H1 (cell line): ENCODE results near the gene GRIA2. TPM values are rescaled to one million over a fixed set of nuclear protein-coding genes. Genes with fewer than 3 reads are reported as not detected.

ENCODE experiments used
- CTCF ChIA-PET: fragments of 300-600 bp; sonication (Branson Sonifier 250); formaldehyde crosslinking; loops from one replicate; lab custom pipeline; 2021; ENCODE audit not compliant: partially characterized antibody; lab: Charles Lee
- POLR2A ChIA-PET: fragments of 300-600 bp; sonication (Branson Sonifier 250); formaldehyde crosslinking; loops from one replicate; lab custom pipeline; 2021; ENCODE audit warnings: inconsistent platforms; ENCODE audit not compliant: partially characterized antibody; lab: Charles Lee
- DNase-seq, 2 experiments: peaks; one replicate each; pipeline versions ENCODE4 v3.0.0 to v3.0.0-alpha.2; 2010 to 2022; ENCODE audit warnings: low spot score in 2 of 2, low read depth in 1 of 2, mixed read lengths in 1 of 2
- FAIRE-seq: peaks from 2 replicates; lab custom pipeline; 2011; peaks lifted over from hg19 to GRCh38; lab: Jason Lieb, UNC
- H2AFZ ChIP-seq: 2 replicates; pipeline ENCODE4 v1.8.1; 2012; ENCODE audit warnings: low read length, inconsistent platforms
- H2AK5ac ChIP-seq: 2 replicates; pipeline ENCODE4 v1.6.1; 2013; ENCODE audit warnings: low read depth, low read length
- H2BK120ac ChIP-seq: replicated peaks from 2 replicates; pipeline ENCODE3; 2013; ENCODE audit warnings: low read depth, low read length, inconsistent platforms
- H2BK12ac ChIP-seq: 2 replicates; pipeline ENCODE4 v1.6.1; 2013; ENCODE audit warnings: low read depth, low read length
- H2BK15ac ChIP-seq: 2 replicates; pipeline ENCODE4 v1.6.1; 2013; ENCODE audit warnings: low read length
- H2BK20ac ChIP-seq: 2 replicates; pipeline ENCODE4 v1.6.1; 2013; ENCODE audit warnings: low read length
- H2BK5ac ChIP-seq: 2 replicates; pipeline ENCODE4 v1.6.1; 2013; ENCODE audit warnings: low read depth, low read length
- H3K14ac ChIP-seq: 2 replicates; pipeline ENCODE4 v1.6.1; 2013; ENCODE audit warnings: inconsistent platforms; ENCODE audit not compliant: insufficient read length
- H3K18ac ChIP-seq: 2 replicates; pipeline ENCODE4 v1.6.1; 2013; ENCODE audit warnings: low read length; ENCODE audit errors: extremely low read depth
- H3K23ac ChIP-seq: 2 replicates; pipeline ENCODE4 v1.6.1; 2013; ENCODE audit warnings: inconsistent platforms; ENCODE audit not compliant: insufficient read length
- H3K23me2 ChIP-seq: 2 replicates; pipeline ENCODE4 v1.6.1; 2013; ENCODE audit warnings: low read depth, low read length
- H3K27ac ChIP-seq: 2 replicates; pipeline ENCODE4 v1.6.1; 2011; ENCODE audit warnings: low read depth, low read length, inconsistent platforms
- H3K27me3 ChIP-seq, 4 experiments: replicated peaks in 1 of 4; 1 replicate in 1 of 4; 2 replicates in 3 of 4; pipeline versions ENCODE4 v1.6.1 to v1.8.1; 2011 to 2013; ENCODE audit warnings: low read length in 3 of 4, mild to moderate bottlenecking in 3 of 4, inconsistent platforms in 2 of 4, mixed read lengths in 2 of 4, moderate library complexity in 1 of 4; ENCODE audit not compliant: control insufficient read depth in 3 of 4, insufficient read depth in 3 of 4; ENCODE audit errors: extremely low read depth in 1 of 4
- H3K36me3 ChIP-seq, 4 experiments: 2 replicates each; pipeline versions ENCODE4 v1.6.1 to v1.8.1; 2011 to 2013; ENCODE audit warnings: mild to moderate bottlenecking in 4 of 4, low read length in 3 of 4, moderate library complexity in 2 of 4, control low read depth in 1 of 4, inconsistent platforms in 1 of 4; ENCODE audit not compliant: insufficient read depth in 4 of 4, control insufficient read depth in 2 of 4
- H3K4ac ChIP-seq: replicated peaks from 2 replicates; pipeline ENCODE3; 2013; ENCODE audit warnings: low read length, low read depth, mixed read lengths, inconsistent platforms; ENCODE audit not compliant: insufficient read length
- H3K4me1 ChIP-seq, 4 experiments: replicated peaks in 1 of 4; 1 replicate in 1 of 4; 2 replicates in 3 of 4; pipeline versions ENCODE4 v1.6.1 to v1.8.1; 2011 to 2013; ENCODE audit warnings: low read length in 3 of 4, inconsistent platforms in 2 of 4, mixed read lengths in 1 of 4; ENCODE audit not compliant: insufficient read depth in 4 of 4, control insufficient read depth in 3 of 4
- H3K4me2 ChIP-seq, 2 experiments: 2 replicates each; pipeline versions ENCODE4 v1.6.1 to v1.8.1; 2011 to 2013; ENCODE audit warnings: low read depth in 2 of 2, low read length in 2 of 2, control low read depth in 1 of 2, inconsistent platforms in 1 of 2, mild to moderate bottlenecking in 1 of 2; ENCODE audit not compliant: insufficient read depth in 1 of 2
- H3K4me3 ChIP-seq, 4 experiments: fragments of 200-600, 300-600 bp in 1 of 4; sonication (generic), shearing (Covaris generic), sonication (Bioruptor Twin) in 1 of 4; 2 replicates each; pipeline versions ENCODE4 v1.5.1 to v1.8.1; 2011 to 2016; ENCODE audit warnings: low read length in 4 of 4, low read depth in 3 of 4, control low read depth in 2 of 4, inconsistent platforms in 2 of 4, mild to moderate bottlenecking in 2 of 4, mixed read lengths in 1 of 4, moderate library complexity in 1 of 4; ENCODE audit not compliant: insufficient read depth in 2 of 4; ENCODE audit errors: extremely low read depth in 1 of 4
- H3K56ac ChIP-seq: replicated peaks from 2 replicates; pipeline ENCODE3; 2013; ENCODE audit warnings: low read depth, mild to moderate bottlenecking, mixed read lengths, low read length, inconsistent platforms; ENCODE audit not compliant: insufficient read length
- H3K79me1 ChIP-seq: 2 replicates; pipeline ENCODE4 v1.6.1; 2013; ENCODE audit warnings: low read depth, low read length, control low read depth
- H3K79me2 ChIP-seq, 2 experiments: 2 replicates each; pipeline versions ENCODE4 v1.6.1 to v1.8.1; 2012 to 2013; ENCODE audit warnings: low read length in 2 of 2, mild to moderate bottlenecking in 2 of 2, inconsistent platforms in 1 of 2; ENCODE audit not compliant: insufficient read depth in 2 of 2, control insufficient read depth in 1 of 2
- H3K9ac ChIP-seq, 4 experiments: replicated peaks in 1 of 4; 1 replicate in 1 of 4; 2 replicates in 3 of 4; pipeline versions ENCODE4 v1.6.1 to v1.8.1; 2011 to 2013; ENCODE audit warnings: low read depth in 3 of 4, low read length in 3 of 4, control low read depth in 2 of 4, mild to moderate bottlenecking in 2 of 4, moderate library complexity in 2 of 4, inconsistent platforms in 1 of 4; ENCODE audit errors: extremely low read depth in 1 of 4
- H3K9me3 ChIP-seq, 2 experiments: 2 replicates each; pipeline versions ENCODE4 v1.6.1 to v1.8.1; 2012 to 2013; ENCODE audit warnings: mild to moderate bottlenecking in 2 of 2, moderate library complexity in 2 of 2, control low read depth in 1 of 2, inconsistent platforms in 1 of 2, low read depth in 1 of 2, low read length in 1 of 2, mixed read lengths in 1 of 2; ENCODE audit not compliant: insufficient read depth in 2 of 2
- H4K20me1 ChIP-seq, 2 experiments: replicated peaks in 1 of 2; 2 replicates each; pipeline versions ENCODE3 to v1.8.1; 2011 to 2013; ENCODE audit warnings: inconsistent platforms in 2 of 2, low read length in 2 of 2, mild to moderate bottlenecking in 1 of 2; ENCODE audit not compliant: insufficient read depth in 2 of 2, control insufficient read depth in 1 of 2
- H4K5ac ChIP-seq: 2 replicates; pipeline ENCODE4 v1.6.1; 2013; ENCODE audit warnings: low read length, low read depth, mixed read lengths, inconsistent platforms; ENCODE audit not compliant: insufficient read length
- H4K8ac ChIP-seq: 2 replicates; pipeline ENCODE4 v1.8.0; 2013; ENCODE audit warnings: mild to moderate bottlenecking, moderate library complexity, low read length, inconsistent platforms; ENCODE audit not compliant: insufficient read depth; ENCODE audit errors: extremely low read depth
- H4K91ac ChIP-seq: replicated peaks from 2 replicates; pipeline ENCODE3; 2013; ENCODE audit warnings: low read length, mixed read lengths, inconsistent platforms; ENCODE audit not compliant: insufficient read length
- ASH2L ChIP-seq: fragments of 200-600, 300-600 bp; sonication (generic); IDR thresholded peaks from one replicate; pipeline ENCODE4 v1.7.1; 2017; ENCODE audit warnings: low read length
- EGR1 ChIP-seq: IDR thresholded peaks from 2 replicates; pipeline ENCODE4 v1.6.1; 2011; ENCODE audit warnings: low read depth, low read length, borderline replicate concordance
- SUZ12 ChIP-seq: fragments of 200-600 bp; sonication (generic); IDR thresholded peaks from 2 replicates; pipeline ENCODE4 v1.6.1; 2012; ENCODE audit warnings: mild to moderate bottlenecking, inconsistent platforms, low read length, moderate library complexity, mixed read lengths
- WGBS, 2 experiments: shearing (Covaris generic) in 1 of 2; methylation state at CpG; one replicate each; pipeline versions ENCODE4 v1.1.6 to v1.1.7; 2013 to 2015; ENCODE audit warnings: low lambda C conversion rate in 2 of 2, mixed read lengths in 2 of 2, inconsistent platforms in 1 of 2, low coverage in 1 of 2, missing lambda C conversion rate in 1 of 2; ENCODE audit not compliant: insufficient replicate concordance in 2 of 2, insufficient coverage in 1 of 2, insufficient read length in 1 of 2; ENCODE audit errors: extremely low coverage in 1 of 2, missing lambda C conversion rate in 1 of 2; 5-methylcytosine and 5-hydroxymethylcytosine counted together
- polyA plus RNA-seq, 7 experiments: library from polyadenylated mRNA; depleted of rRNA in 3 of 7; stranded (reverse) in 5 of 7; unstranded in 2 of 7; fragments of >200 nt in 5 of 7; fragments of 200-250 nt in 2 of 7; gene quantifications; 1 replicate in 5 of 7; 2 replicates in 1 of 7; 4 replicates in 1 of 7; pipeline versions ENCODE4 v1.2.1 to v1.2.3, GENCODE V29; 2011 to 2013; ENCODE audit warnings: missing spikeins in 2 of 7, mixed read lengths in 2 of 7
- total RNA-seq: library from RNA; stranded (reverse); fragmentation: NEBNext Ultra II Directional; extraction: Animal tissue kit (Norgen Biotek cat#: 25700); gene quantifications from 2 replicates; pipeline ENCODE4 v1.2.1, GENCODE V29; 2021

Gene GRIA2
- total and polyA plus RNA-seq, 2 of the 8 experiments (the other 6 are each of a cell fraction or from before 2014, with no cell fraction given), result not detected

DNA sequence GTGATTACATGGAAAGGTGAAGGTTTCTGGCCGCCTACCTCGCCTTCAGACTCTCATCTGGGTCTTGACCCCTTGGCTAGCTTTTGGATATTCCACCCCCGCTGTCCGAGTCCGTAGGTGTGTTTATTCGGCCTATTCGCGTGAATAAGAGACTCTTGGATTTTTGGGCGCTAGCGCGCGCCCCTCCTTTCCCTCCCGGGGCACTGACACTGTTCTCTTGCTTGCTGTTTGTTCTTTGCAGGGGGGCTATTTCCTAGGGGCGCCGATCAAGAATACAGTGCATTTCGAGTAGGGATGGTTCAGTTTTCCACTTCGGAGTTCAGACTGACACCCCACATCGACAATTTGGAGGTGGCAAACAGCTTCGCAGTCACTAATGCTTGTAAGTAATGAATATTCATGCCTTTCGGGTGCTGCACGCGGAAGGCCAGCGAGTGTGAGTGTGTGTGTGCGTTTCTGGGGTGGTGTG is 932 bp downstream of the GRIA2 start:
- no peak overlapping the region for H3K4ac ChIP-seq
- no peak overlapping the region for H2BK15ac ChIP-seq
- peaks cover 22 to 48% (median 40%) of the 10 kb centered on the region in 4 experiments for H3K27me3 ChIP-seq
- ChIA-PET CTCF (interaction anchor here (0.5 to 1.7 kb wide), 8 partner anchors 17 to 274 kb away, joined by 3 to 5 read pairs (median 4); no protein-coding TSS in a partner anchor), POLR2A (no interaction called here)
- peak; percentile 67; the same call in 1 of the 2 replicates for TF ChIP-seq SUZ12
- peak; percentile 1 for TF ChIP-seq ASH2L
- no peak for TF ChIP-seq EGR1
- H3K23me2 ChIP-seq, result peaks cover 16% of the 10 kb centered on the region; the same call in 1 of the 2 replicates
- no peak overlapping the region for H3K23ac ChIP-seq
- H4K5ac ChIP-seq, result no peak overlapping the region
- no peak overlapping the region for H3K14ac ChIP-seq
- H3K9ac ChIP-seq, result no peak overlapping the region
- no peak overlapping the region for H2BK120ac ChIP-seq
- H3K18ac ChIP-seq, result no peak overlapping the region
- no peak overlapping the region for H4K91ac ChIP-seq
- FAIRE-seq (no peak), DNase-seq (peak in 1 of 2 experiments; percentile 49)
- H3K9me3 ChIP-seq, result no peaks in the 10 kb centered on the region
- no peak overlapping the region for H2BK20ac ChIP-seq
- no peak overlapping the region for H3K56ac ChIP-seq
- peak overlapping the region; percentile 91 to 96 for H3K4me2 ChIP-seq
- H2AK5ac ChIP-seq, result no peak overlapping the region
- no peak overlapping the region; the same call in 1 of the 2 replicates for H4K8ac ChIP-seq
- no peaks in the 10 kb centered on the region for H3K79me1 ChIP-seq
- H2BK12ac ChIP-seq, result no peak overlapping the region
- H3K79me2 ChIP-seq, result no peaks in the 10 kb centered on the region
- 8% methylated on average over 24 of the region's 24 CpGs; no CpG with 5 or more reads in 1 of the 2 experiments for WGBS, 2 experiments
- peaks cover 2 to 4% of the 10 kb centered on the region in 2 experiments for H4K20me1 ChIP-seq
- 0 out of 2 replicates have a peak overlapping the region, but pooled peaks have one; percentile 67 for H2AFZ ChIP-seq
- H2BK5ac ChIP-seq, result no peak overlapping the region
- H3K4me3 ChIP-seq, result peak overlapping the region; percentile 55 to 81 (median 80)
- H3K36me3 ChIP-seq, result no peaks in the 10 kb centered on the region
- H3K27ac ChIP-seq, result no peak overlapping the region
- H3K4me1 ChIP-seq, result peaks cover 0 to 9% (median 3%) of the 10 kb centered on the region in 4 experiments; a peak in 1 of 7 replicates
